ENCODE data around the gene HACD2.

DNA sequence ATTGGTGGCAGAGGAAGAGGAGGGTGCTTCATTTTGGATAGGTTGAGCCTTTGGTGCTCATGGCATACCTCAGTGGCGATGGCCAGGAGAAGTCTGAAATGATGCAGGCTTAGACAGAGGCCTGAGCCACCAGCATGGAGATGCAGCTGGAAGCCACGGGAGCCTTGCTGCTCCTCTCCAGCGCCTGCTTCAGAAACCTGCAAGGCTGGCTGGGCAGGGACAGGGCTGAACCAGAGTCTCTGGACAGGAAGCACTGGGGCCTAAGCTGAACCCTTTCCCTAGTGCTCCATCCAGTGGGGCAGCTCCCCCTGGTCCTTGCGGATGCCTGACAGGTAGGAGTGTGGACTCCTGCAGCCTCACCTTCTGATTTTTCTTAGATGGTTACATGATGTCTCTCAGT, 99.3 kb downstream of the HACD2 start:
- TF ChIP-seq, protein P1, sequence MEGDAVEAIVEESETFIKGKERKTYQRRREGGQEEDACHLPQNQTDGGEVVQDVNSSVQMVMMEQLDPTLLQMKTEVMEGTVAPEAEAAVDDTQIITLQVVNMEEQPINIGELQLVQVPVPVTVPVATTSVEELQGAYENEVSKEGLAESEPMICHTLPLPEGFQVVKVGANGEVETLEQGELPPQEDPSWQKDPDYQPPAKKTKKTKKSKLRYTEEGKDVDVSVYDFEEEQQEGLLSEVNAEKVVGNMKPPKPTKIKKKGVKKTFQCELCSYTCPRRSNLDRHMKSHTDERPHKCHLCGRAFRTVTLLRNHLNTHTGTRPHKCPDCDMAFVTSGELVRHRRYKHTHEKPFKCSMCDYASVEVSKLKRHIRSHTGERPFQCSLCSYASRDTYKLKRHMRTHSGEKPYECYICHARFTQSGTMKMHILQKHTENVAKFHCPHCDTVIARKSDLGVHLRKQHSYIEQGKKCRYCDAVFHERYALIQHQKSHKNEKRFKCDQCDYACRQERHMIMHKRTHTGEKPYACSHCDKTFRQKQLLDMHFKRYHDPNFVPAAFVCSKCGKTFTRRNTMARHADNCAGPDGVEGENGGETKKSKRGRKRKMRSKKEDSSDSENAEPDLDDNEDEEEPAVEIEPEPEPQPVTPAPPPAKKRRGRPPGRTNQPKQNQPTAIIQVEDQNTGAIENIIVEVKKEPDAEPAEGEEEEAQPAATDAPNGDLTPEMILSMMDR (IDR thresholded peaks at IDR 0.05) = no peak
- no peak for TF ChIP-seq POLR2A (IDR thresholded peaks at IDR 0.05)

All from adrenal gland (tissue), 5 donors.